ENCODE results near the gene HOXA10. TPM values are rescaled to one million over a fixed set of nuclear protein-coding genes. Genes with fewer than 3 reads are reported as not detected.

HOXA10 gene
- total RNA-seq, 1 experiment from 2014 or later, result not detected

- no peak for TF ChIP-seq CTCF (conservative IDR thresholded peaks at IDR 0.05)
- H3K27me3 Mint-ChIP-seq (ENCODE audit: low read depth), result peaks cover 100% of the 10 kb centered on the region
- Histone ChIP-seq H3K56ac (ENCODE audit: insufficient read length, low read depth, low read length) (no peak overlapping the region), H4K8ac (replicated peaks; ENCODE audit: insufficient read length, low read depth, low read length) (no peak overlapping the region), H3K4me2 (ENCODE audit: insufficient read depth, insufficient read length, low read length) (no peak overlapping the region), H2BK5ac (ENCODE audit: insufficient read length, low read length) (no peak overlapping the region), H3K23me2 (ENCODE audit: insufficient read length, low read depth, low read length, poor library complexity, severe bottlenecking) (no peaks in the 10 kb centered on the region), H3K4ac (ENCODE audit: low read depth, low read length) (no peak overlapping the region), H4K91ac (ENCODE audit: insufficient read length, low read depth, low read length) (no peak overlapping the region), H2BK15ac (ENCODE audit: low read depth, low read length) (no peak overlapping the region), H3K9ac (ENCODE audit: extremely low read depth, insufficient read length, low read length) (no peak overlapping the region), H3K14ac (ENCODE audit: insufficient read depth, low read length) (no peak overlapping the region), H2AK5ac (ENCODE audit: insufficient read length, low read length) (no peak overlapping the region), H2BK120ac (ENCODE audit: low read depth, low read length, poor library complexity, severe bottlenecking) (no peak overlapping the region), H3T11ph (ENCODE audit: low read length) (no peak overlapping the region), H3K79me2 (ENCODE audit: insufficient read depth, low read length) (no peaks in the 10 kb centered on the region), H2BK20ac (ENCODE audit: low read depth, low read length, poor library complexity, severe bottlenecking) (no peak overlapping the region), H3K4me1 (ENCODE audit: insufficient read depth, low read length) (no peaks in the 10 kb centered on the region), H3K18ac (ENCODE audit: insufficient read length, low read depth, low read length) (no peak overlapping the region), H3K79me1 (ENCODE audit: insufficient read depth, low read depth, low read length, poor library complexity, severe bottlenecking) (no peaks in the 10 kb centered on the region), H3K9me3 (ENCODE audit: control insufficient read depth, low read depth, low read length) (no peaks in the 10 kb centered on the region), H3K27me3 (ENCODE audit: insufficient read depth, low read length) (peaks cover 99% of the 10 kb centered on the region), H2AFZ (ENCODE audit: low read length) (no peak overlapping the region), H3K23ac (ENCODE audit: insufficient read length, low read depth, low read length) (no peak overlapping the region), H2BK12ac (ENCODE audit: insufficient read length, low read depth, low read length) (no peak overlapping the region), H4K5ac (ENCODE audit: insufficient read length, low read depth, low read length) (no peak overlapping the region), H3K27ac (ENCODE audit: insufficient read length, low read depth, low read length) (no peak overlapping the region), H4K20me1 (ENCODE audit: control insufficient read depth, insufficient read depth, insufficient read length) (no peaks in the 10 kb centered on the region)
- H3K4me3 Mint-ChIP-seq, result 0 out of 5 replicates have a peak overlapping the region, but pooled peaks of 1 of the 2 experiments have one; percentile 31
- H3K4me1 Mint-ChIP-seq, result peaks cover 3 to 16% of the 10 kb centered on the region in 2 experiments
- no peaks in the 10 kb centered on the region; a peak in 2 of 7 replicates for H3K36me3 Mint-ChIP-seq (ENCODE audit: insufficient read depth in 1 of 3, low read depth in 3 of 3)
- H3K9me3 Mint-ChIP-seq, result peaks cover 2 to 14% of the 10 kb centered on the region in 2 experiments; a peak in 1 of 5 replicates
- H3K27ac Mint-ChIP-seq, result no peak overlapping the region
- WGBS (ENCODE audit: extremely low coverage, insufficient read length, low lambda C conversion rate), result no CpG with 5 or more reads among the region's 14 CpGs
- DNase-seq, result peak; percentile 26
These were observed 4.9 kb upstream of the HOXA10 start for GRCh38 chr7:27179030-27179429.
